ENCODE measurements around the gene PTPRJ.
A peak's percentile ranks its signal among the peaks of the same experiment; 100 is the strongest.

- TF ChIP-seq CTCF (conservative IDR thresholded peaks at IDR 0.05; ENCODE audit: low read depth, low read length) (peak; percentile 23; the same call in 1 of the 2 replicates), POLR2A (IDR thresholded peaks at IDR 0.05; ENCODE audit: low read depth, low read length) (no peak)
Measured at GRCh38 chr11:47980907-47981621, 705 bp downstream of the PTPRJ start.
